Measurements from ENCODE around the gene B3GALNT1.

Gene B3GALNT1, protein sequence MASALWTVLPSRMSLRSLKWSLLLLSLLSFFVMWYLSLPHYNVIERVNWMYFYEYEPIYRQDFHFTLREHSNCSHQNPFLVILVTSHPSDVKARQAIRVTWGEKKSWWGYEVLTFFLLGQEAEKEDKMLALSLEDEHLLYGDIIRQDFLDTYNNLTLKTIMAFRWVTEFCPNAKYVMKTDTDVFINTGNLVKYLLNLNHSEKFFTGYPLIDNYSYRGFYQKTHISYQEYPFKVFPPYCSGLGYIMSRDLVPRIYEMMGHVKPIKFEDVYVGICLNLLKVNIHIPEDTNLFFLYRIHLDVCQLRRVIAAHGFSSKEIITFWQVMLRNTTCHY

DNA sequence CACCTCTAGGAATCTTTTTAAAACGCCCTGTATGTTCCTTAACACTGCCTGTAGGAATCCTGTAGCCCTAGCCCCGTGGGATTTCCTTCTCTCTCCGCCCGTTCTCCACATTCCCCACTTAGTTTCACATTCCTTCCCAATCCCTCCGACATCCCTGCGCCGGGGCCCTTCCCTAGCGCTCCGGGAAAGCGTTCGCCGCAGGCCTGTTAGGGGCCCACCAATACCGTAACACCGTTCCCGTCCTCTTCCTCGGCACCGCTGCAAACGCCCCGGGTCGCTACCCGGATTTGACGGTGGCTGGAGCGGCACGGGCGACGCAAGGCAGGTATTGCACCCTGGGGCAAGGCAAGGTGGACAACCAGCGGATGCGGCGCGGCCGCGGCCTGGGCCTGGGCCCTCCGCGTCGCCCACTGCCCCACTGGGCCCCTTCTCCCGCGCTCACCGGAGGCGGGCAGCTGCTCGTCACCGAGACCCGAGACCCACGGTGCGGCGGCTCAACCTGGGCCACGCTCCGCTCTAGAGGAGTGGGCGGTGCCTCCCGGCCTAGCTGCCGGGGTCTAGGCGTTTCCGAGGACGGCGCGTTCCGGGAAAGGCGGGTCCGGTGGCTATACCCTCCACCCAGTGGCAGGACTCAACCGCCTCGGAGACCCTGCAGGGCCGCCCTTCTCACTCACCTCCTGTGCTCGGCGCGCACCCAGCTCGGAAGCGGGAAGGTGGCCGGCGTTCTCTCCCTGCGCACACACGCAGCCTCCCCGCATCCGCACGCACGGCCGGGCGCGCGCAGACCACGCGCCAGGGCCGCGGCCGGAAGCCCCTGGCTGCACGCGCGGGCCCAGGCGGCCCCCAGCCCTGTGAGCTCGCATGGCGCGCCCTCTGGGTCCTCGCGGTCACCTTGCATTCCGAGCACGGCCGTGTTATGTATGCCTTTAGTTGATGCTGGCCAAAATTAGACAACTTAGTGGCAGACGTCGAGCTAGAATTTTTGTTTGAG, at the start of gene B3GALNT1:
B3GALNT1 (minus strand) TSS at position 789 of the 991 bp plus-strand sequence. CDS start 18,595 bp downstream, outside the sequence.
- no peak for TF ChIP-seq GATA1 (IDR thresholded peaks at IDR 0.05; ENCODE audit: low read depth, low read length)
- TF ChIP-seq POLR2A (IDR thresholded peaks at IDR 0.05; ENCODE audit: low read length), result no peak
- peak; percentile 64 to 77 for DNase-seq

DNA sequence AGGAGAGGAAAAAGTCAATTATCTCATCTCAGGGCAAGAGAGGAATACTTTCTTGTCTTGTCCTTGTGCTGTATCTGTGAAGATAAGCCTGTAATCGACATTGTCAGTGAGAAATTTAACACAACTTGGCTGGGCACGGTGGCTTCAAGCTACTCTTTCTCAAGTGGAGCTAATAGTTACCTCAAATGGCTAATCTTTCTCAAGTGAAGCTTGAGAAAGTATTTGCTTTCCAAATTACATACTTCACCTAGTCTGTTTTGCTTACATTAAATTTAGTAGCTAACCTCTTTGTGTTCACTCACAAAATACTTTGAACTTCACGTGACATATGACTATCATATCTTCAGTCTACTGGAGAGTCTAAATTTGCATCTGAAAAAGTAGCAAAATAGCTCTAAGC, 48.3 kb upstream of the B3GALNT1 start:
- no peak for DNase-seq
- no peak for TF ChIP-seq GATA1 (IDR thresholded peaks at IDR 0.05; ENCODE audit: low read depth, low read length)
- no peak for TF ChIP-seq POLR2A (IDR thresholded peaks at IDR 0.05; ENCODE audit: low read length)

DNA sequence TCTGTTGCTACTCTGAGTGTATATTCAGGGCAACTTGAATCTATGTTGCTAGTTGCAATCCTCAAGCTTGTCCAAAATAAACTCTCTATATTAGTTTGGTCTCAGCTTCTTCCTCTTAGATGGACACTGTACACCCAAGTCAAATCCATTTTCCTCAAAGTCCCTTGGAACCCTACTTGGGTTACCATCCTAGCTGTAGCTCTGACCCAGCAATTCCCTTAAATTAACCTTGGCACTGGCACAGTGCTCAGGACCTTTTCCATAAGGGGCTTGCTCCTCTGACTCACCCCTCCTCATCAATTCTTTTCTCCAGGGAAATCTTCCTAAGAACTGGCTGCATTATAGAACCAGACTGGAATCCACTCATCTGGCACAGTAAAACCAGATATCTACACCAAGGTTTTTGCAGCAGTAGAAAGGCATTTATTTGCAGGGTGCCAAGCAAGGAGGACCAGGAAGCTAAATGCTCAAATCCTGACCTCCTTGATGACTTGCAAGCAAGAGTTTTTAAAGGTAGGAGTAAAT, 44.9 kb upstream of the B3GALNT1 start:
- no peak for TF ChIP-seq POLR2A (IDR thresholded peaks at IDR 0.05; ENCODE audit: low read length)
- TF ChIP-seq GATA1 (IDR thresholded peaks at IDR 0.05; ENCODE audit: low read depth, low read length), result no peak
- no peak for DNase-seq

DNA sequence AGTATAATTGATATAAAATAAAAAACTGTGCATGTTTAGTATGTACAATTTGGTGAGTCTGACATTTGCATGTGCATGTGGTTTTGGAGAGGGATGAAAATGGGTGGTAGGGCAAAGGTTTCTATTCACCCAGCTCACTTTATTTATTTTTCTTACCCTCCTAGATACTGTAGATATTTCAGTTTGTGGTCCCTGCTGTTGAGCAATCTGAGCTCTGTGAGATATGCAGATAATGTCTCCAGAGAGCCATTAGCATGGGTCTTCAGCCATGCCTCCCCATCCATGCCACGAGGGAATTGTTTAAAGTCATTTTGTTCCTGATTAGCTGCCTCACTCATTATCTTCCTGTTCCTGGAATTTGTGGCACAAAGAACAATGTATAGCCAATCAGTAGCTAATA, 44.4 kb upstream of the B3GALNT1 start:
- no peak for TF ChIP-seq POLR2A (IDR thresholded peaks at IDR 0.05; ENCODE audit: low read length)
- TF ChIP-seq GATA1 (IDR thresholded peaks at IDR 0.05; ENCODE audit: low read depth, low read length), result no peak
- DNase-seq, result no peak

DNA sequence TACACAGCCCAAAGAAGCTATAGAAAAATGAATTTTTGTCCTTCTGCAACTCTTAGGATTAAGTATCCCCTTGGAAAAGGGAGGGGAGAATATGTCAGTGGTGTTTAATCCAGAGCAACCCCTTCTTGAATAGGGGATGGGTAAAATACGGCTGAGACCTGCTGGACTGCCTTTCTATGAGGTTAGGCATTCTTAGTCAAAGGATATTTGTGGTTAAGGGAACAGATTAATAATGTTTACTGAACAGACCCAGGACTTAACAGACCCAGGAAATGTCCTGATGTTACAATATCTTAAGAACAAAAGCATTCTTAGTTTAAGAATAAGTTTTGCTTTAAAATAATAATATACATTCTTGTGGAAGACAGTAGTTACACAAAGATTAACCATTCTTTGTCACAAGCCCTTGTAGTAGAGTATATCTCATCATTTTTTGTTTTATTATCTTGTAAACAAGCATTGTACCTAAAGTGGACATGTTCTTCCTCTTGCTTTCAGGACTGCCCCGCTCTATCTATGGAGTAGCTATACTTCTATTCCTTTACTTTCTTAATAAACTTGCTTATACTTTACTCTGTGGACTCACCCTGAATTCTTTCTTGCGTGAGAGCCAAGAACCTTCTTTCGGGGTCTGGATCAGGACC, 43.8 kb upstream of the B3GALNT1 start:
- no peak for TF ChIP-seq POLR2A (IDR thresholded peaks at IDR 0.05; ENCODE audit: low read length)
- no peak for TF ChIP-seq GATA1 (IDR thresholded peaks at IDR 0.05; ENCODE audit: low read depth, low read length)
- no peak for DNase-seq

DNA sequence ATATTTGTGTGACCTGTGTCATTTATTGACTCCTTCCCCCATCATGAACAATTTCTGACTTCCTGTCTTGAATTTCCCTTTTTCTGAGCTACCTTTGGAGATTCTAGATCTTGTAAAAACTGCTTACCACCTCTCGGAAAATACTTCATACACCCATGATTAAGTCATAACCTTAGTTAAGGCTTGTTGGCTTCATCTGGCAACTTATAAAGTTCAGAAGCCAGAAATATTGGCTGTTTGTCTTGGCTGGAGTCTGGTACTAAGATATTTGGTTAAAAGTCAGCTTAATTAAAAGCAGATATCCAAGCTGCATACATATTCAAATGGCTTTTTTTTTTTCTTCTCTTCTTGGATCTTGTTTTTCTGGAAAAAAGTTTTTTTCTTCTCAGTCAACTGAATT, 37.3 kb upstream of the B3GALNT1 start:
- no peak for DNase-seq
- TF ChIP-seq GATA1 (IDR thresholded peaks at IDR 0.05; ENCODE audit: low read depth, low read length) (no peak), POLR2A (IDR thresholded peaks at IDR 0.05; ENCODE audit: low read length) (no peak)

DNA sequence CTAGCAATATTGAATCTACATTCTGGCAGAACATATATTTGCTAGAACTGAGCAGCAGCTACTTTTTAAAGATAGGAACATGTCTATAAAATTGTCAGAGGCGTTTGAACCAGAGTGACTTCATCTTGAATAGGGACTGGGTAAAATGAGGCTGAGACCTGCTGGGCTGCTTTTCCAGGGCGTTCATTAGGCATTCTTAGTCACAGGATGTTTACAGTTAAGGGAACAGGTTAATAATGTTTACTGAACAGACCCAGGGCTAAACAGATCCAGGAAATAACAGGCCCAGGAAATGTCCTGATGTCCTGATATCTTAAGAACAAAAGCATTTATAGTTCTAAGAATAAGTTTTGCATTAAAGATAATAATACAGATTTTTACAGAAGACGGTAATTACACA, 34.5 kb upstream of the B3GALNT1 start:
- no peak for TF ChIP-seq POLR2A (IDR thresholded peaks at IDR 0.05; ENCODE audit: low read length)
- TF ChIP-seq GATA1 (IDR thresholded peaks at IDR 0.05; ENCODE audit: low read depth, low read length), result no peak
- DNase-seq, result no peak

DNA sequence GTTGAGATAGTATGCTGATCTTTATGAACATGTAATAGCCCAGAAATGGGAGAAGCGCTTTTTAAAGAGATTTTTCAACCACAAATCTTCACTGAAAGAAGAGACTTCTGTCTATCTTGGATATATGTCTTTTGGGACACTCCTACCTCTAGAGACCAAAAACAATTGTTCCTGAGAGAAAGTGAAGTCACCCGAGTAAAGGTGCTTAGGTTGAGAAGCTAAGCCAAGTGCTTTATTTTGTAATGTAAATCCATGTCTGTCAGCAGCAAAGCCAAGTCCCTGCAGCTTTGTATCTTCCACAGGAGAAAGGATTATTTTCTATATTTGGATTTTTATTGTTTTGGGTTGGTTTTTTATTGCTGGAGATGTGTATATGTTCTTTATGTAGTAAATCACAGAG, 32.1 kb upstream of the B3GALNT1 start:
- no peak for TF ChIP-seq POLR2A (IDR thresholded peaks at IDR 0.05; ENCODE audit: low read length)
- TF ChIP-seq GATA1 (IDR thresholded peaks at IDR 0.05; ENCODE audit: low read depth, low read length), result no peak
- DNase-seq, result no peak

DNA sequence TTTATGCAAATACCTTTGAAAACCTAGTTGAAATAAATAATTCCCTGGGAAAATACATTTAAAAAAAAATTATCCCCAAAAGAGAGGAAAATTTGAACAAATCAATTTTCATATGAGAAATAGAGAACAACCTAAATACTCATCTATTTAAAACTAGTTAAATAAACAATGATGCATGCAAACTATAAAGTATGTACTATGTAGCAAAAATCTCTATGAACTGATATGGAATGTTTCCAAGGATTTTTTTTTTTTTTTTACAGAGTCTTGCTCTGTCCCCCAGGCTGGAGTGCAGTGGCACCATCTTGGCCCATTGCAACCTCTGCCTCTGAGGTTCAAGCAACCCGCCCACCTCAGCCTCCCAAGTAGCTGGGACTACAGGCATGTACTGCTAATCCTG, 27.2 kb upstream of the B3GALNT1 start:
- DNase-seq, result no peak

DNA sequence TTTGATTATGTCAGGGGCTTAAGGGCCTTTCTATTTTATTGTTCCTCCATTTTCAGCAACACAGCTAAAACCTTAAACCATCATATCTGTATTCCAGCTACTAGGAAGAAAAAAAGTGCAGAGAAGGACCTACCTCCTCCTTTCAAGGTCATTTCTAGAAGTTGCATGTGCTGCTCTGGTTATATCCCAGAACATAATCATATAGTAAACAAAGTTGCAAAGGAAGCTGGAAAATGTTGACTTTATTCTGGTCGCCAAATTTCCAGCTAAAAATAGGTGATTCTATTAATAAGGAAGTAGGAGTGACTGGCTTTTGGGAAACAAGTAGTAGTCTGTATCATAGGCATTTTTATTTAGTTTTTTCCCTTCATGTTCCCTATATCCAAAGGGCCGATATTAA, 21.3 kb upstream of the B3GALNT1 start:
- TF ChIP-seq POLR2A (IDR thresholded peaks at IDR 0.05; ENCODE audit: low read length) (no peak), GATA1 (IDR thresholded peaks at IDR 0.05; ENCODE audit: low read depth, low read length) (no peak)
- no peak for DNase-seq

More for the DNA sequence above, 27.2 kb upstream of the B3GALNT1 start:
- TF ChIP-seq GATA1 (IDR thresholded peaks at IDR 0.05; ENCODE audit: low read depth, low read length), result no peak
- no peak for TF ChIP-seq POLR2A (IDR thresholded peaks at IDR 0.05; ENCODE audit: low read length)

DNA sequence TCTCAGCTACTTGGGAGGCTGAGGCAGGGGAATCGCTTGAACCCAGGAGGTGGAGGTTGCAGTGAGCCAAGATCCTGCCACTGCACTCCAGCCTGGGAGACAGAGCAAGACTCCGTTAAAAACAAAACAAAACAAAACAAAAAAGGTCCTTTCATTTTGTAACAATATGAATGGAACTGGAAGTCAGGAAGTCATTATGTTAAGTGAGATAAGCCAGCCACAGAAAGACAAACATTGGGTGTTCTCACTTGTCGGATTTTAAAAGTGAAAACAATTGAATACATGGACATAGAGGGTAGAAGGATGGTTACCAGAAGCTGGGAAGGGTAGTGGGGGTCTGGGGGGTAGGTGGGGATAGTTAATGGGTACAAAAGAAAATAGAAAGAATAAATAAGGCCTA, 12.5 kb upstream of the B3GALNT1 start:
- TF ChIP-seq GATA1 (IDR thresholded peaks at IDR 0.05; ENCODE audit: low read depth, low read length) (no peak), POLR2A (IDR thresholded peaks at IDR 0.05; ENCODE audit: low read length) (no peak)
- no peak for DNase-seq

DNA sequence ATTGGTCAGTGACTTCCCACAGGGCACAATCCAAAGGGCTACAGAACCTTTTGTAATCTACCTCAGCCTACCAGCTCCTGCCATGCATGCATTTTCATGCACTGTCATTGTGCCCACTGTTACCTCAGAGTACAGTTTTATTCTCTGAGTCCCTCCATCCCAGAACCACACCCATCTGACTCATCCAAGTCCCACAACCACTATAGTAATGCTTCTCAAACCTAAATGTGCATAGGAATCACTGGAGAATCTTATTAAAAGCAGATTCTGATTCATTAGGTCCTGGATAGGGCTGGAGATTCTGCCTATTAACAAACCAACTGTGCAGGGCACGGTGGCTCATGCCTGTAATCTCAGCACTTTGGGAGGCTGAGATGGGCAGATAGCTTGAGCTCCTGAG, 3.7 kb upstream of the B3GALNT1 start:
- TF ChIP-seq GATA1 (IDR thresholded peaks at IDR 0.05; ENCODE audit: low read depth, low read length) (no peak), POLR2A (IDR thresholded peaks at IDR 0.05; ENCODE audit: low read length) (no peak)
- peak in 1 of 2 experiments; percentile 2 for DNase-seq

DNA sequence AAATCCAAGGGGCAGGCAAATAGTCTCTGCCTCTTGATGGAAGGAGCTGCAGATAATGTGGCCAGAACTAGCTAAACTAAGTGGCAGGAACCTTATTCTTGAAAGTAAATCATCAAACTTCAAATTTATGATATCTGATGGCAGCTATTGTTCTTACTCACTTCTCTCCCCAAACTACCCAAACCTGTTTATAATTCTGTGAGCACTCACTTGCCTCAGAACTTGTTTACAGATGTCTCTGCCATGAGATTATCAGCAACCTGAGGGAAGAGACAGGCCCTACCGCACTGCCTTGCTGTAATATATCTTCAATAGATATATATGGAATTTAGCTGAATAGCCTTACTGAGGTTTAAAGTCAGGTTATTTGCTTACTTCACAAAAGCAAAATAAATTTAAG, 2.2 kb upstream of the B3GALNT1 start:
- no peak for TF ChIP-seq GATA1 (IDR thresholded peaks at IDR 0.05; ENCODE audit: low read depth, low read length)
- TF ChIP-seq POLR2A (IDR thresholded peaks at IDR 0.05; ENCODE audit: low read length), result no peak
- no peak for DNase-seq

All from erythroblast (primary cell).